ENCODE results near the gene SPC24.

Gene SPC24, protein sequence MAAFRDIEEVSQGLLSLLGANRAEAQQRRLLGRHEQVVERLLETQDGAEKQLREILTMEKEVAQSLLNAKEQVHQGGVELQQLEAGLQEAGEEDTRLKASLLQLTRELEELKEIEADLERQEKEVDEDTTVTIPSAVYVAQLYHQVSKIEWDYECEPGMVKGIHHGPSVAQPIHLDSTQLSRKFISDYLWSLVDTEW

DNA sequence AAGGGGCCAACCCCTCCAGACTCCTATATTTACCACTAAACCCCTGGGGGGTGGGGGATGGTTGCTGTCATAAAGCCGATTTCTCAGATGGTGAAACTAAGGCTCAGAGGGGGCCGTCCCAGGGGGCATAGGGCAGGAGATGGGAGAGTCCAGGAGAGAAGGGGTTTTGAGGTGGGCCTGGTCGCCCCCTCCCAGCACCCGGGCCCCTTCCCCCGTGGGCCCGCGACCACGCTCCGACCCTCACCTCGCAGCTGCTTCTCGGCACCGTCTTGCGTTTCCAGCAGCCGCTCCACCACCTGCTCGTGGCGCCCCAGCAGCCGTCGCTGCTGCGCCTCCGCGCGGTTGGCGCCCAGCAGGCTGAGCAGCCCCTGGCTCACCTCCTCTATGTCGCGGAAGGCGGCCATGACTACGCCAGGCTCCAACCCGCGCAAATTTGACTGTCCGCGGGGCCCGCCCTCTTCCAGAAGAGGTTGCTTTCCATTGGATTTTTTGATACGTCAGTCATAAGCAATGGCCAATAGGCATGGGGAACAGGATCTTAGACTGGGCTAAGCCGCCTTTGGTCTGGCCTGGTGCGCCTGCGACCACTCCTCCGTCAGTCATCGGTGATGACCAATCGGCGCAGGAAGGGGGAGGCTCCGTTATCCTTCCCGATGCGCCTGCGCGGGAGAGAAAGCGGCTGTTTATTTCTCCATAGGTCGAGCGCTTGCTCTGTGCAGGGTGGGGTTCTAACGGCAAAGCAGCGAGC is at the start of gene SPC24:
Gene SPC24 (minus strand): TSS at position 410 of the 748 bp plus-strand sequence. CDS start 6 bp downstream, at position 404.
- peak; percentile 98 for DNase-seq

- no peak for DNase-seq
Observed at GRCh38 chr19:11204943-11205349, 49.4 kb upstream of the SPC24 start.

DNA sequence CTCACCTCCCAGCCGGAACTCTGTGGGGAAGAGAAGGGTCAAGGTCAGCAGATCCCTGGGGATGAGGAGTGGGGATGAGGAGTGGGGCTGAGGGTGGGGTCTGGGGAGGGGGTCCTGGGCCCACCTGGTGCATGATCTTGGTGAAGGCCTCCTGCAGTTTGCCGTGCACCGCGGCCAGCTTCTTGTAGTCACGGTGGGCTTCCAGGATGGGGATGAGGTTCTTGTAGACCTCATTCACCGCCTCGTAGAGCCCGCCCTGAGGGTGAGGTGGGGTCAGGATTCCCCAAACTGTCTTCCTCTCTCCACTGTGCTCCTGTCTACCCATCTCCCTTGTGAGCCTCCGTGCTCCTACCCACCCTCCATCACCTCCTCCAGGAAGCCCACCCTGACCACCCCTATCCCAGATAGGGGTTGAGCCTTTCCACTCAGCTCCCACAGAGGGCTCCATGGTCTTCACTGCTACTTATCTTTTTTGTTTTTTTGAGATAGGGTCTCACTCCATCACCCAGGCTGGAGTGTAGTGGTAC is 48.6 kb upstream of the SPC24 start:
- no peak for DNase-seq

GRCh38 chr19:11203194-11204075 is 47.9 kb upstream of the SPC24 start:
- peak; percentile 17 for DNase-seq

DNA sequence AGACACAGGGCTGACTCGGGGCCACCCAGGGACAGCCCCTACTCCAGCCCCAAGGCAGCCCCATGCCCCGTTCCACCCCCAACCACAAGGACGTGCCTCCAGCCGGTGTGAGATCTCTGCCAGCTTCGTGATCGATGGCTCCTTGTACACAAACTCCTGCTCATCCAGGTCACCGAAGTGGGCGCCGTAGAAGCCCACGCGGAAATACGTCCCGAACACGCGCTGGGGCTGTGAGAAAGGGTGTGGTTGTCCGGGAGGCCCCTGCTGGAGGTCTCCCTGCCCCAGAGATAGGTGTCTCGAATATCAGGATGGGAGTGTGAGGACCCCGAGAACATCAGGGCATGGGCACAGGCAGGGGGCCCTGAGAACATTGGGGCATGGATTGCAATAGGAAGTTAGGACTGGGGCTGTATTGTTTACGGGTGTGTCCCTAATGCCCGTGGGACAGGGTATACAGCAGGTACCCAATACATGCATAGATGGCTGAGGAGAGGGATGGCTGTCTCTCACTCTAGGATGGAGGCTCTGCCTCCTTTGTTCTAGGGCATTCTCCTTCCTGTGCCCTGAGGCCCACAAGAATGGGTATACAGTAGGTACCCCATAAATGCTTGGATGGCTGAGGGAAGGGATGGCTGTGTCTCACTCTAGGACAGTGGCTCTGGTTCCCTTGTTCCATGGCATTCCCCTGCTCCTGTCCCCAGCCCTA is 47.1 kb upstream of the SPC24 start:
- no peak for DNase-seq

DNA sequence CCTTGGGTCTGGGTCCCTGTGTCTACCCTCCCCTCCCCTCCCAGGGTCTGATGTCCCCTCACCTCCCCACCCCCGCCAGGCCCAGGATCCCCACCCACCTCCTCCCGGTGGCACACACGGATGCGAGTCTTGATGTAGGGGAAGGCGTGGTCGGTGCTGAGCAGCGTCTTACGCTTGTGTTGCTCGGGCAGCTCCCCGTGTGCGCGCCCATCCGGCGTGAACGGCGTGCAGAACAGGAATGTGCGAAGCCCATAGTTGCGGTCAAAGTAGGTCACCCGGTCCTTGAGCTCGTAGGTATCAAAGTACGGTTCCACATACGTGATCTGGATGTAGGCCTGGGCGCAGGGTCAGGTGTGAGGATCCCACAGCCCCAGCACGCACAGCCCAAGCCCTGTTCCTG is 46.2 kb upstream of the SPC24 start:
- DNase-seq: no peak

DNA sequence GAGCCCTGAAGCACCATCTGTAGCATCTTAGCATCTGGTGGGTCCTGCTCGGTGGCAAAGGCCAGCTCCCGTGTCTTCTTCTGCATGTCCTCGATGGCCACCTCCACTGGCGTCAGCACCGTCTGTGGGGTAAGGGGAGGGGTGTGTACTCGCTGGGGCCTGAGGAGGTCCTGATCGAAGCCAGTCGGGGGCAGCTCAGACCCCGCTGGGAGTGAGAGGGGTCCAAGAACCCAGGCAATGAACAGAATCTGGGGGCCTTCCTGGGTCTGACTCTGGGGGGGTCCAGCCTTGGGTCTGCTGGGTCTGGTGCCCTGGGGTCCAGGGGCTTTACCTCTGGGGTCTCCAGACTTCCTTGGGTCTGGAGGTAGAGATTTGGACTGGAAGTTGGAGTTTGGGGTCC is 45.3 kb upstream of the SPC24 start:
- DNase-seq: no peak

- no peak for DNase-seq
Observed at GRCh38 chr19:11200015-11200574, 44.5 kb upstream of the SPC24 start.

DNA sequence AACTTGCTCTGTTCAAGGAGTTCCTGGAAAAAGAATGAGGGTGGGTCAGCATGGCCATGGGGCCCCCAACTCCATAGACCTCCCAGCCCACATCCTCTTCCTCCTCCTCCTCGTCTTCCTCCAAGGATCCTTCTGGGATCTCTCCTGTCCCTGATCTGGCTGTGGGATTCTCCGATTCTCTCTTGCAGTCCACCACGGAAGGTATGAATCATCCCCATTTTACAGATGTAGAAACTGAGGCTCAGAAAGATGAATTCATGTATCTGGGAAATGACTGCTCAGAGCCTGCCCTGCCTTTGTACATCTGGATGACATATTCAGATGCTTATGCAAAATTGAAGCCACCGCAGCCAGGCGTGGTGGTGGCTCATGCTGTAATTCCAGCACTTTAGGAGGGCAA is 43.9 kb upstream of the SPC24 start:
- DNase-seq: no peak

- no peak for DNase-seq
Observed at GRCh38 chr19:11198769-11199424, 43.3 kb upstream of the SPC24 start.

DNA sequence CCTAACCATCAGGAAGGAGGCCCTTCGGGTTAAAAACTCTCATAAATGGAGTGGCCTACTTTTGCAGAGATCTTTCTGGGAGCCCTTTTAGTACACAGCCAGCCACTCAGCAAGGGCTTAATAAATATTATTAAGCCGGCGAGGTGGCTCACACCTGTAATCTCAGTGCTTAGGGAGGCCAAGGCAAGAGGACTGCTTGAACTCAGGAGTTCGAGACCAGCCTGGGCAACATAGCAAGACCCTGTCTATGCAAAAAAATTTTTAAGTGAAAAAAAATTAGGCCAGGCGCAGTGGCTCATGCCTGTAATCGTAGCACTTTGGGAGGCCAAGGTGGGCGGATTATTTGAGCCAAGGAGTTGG is 42.6 kb upstream of the SPC24 start:
- no peak for DNase-seq

- peak; percentile 61 for DNase-seq
Observed at GRCh38 chr19:11197291-11198174, 42.0 kb upstream of the SPC24 start, which contains the start of gene KANK2. Gene KANK2 (minus strand): TSS chr19:11197545. CDS start chr19:11194511, 3,034 bp downstream.

GRCh38 chr19:11196406-11197287 is 41.1 kb upstream of the SPC24 start:
- DNase-seq: no peak

DNA sequence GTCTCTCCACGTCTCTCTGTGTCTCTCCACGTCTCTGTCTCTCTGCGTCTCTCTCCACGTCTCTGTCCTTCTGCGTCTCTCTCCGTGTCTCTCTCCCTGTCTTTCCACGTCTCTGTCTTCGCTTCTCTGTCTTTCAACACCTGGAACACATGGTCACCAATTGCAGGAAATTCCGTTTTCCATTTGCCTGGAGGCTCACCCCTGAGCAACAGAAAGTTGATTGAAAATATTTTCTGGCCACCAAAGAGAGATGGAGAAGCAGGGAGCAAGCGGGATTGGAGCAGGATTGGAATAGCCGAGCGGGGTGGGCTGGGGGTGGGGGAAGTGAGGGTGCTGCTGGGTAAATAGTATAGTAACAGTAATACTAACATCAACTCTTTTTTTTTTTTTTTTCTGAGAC is 40.1 kb upstream of the SPC24 start:
- no peak for DNase-seq

GRCh38 chr19:11194656-11195558 is 39.3 kb upstream of the SPC24 start:
- DNase-seq: no peak

GRCh38 chr19:11194173-11194572 is 38.6 kb upstream of the SPC24 start:
- no peak for DNase-seq

DNA sequence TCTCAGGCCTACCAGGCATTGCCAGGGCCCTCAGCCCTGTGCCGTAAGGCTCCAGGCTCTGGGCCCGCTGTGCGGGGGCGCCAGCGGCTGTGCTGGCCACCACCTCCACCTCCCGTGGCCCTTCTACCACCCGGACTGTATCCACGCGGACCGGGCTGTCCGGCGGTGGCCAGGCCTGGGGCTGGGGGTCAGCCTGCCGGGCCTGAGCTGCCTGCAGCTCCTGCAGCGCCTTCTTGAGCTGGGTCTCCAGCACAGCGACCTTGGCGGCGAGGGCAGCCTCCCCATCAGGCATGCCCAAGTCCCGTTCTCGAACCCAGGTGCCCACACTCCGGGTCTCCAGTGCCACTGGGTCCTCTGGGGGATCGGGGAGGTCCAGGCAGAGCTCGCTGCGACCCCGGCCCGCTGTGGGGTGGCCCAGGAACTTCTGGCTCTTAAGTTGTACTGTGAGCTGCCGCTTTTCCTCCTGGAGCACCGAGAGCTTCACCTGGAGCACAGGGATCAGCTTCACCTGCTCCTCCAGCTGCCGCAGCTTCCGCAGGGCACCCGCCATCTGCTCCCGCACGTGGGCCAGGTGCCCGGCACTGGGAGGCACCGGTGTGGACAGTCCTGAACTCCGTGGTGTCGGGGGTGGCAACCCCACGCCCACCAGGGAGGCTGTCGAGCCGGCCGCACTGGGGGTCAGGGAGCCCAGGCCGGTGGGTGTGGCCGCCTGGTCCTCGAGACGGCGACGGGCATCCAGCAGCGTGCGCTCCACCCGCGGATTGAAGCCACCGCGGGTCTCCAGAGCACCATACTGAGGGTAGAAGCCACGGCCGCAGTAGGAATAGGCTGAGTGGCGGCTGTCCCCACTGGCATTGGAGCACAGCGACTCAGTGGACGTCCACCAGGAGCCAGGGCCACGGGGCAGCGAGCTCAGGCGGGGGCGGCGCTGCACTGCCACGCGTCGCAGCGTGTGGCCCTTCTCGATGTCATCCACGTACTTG is 37.7 kb upstream of the SPC24 start:
- DNase-seq: no peak
